ENCODE results near the gene KCNE4. TPM values are rescaled to one million over a fixed set of nuclear protein-coding genes. Genes with fewer than 3 reads are reported as not detected.

KCNE4 gene
- total RNA-seq, 3 donors from 2014 or later = 0.55 to 5.8 (median 2.0) TPM

DNA sequence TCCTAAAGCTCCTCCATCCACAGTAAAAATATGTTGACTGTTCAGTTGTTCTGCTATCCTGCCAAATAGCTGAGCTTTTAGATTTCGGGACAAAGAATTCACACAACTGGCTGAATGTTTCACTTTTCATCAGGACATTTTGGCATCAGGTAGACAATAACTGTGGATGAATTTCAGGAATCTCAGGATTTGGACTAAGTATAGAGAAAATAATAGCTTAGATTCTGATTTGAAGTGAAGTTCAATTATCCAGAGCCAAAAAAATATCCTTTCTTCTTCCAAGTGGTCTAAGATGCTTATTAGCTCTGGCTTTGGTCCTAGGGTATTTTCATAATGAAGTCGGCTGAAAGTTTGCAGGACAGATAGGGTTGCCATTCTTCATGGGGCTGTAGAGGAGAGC is 16.1 kb downstream of the KCNE4 start:
- Histone ChIP-seq H3K9me3 (no peaks in the 10 kb centered on the region), H3K4me1 (ENCODE audit: low read depth) (no peaks in the 10 kb centered on the region), H3K36me3 (ENCODE audit: low read depth) (no peaks in the 10 kb centered on the region), H3K4me3 (no peak overlapping the region)
- intact Hi-C loops (cut with DNase I, micrococcal nuclease) = no loop called here
- DNase-seq (no peak), ATAC-seq (no peak)
- TF ChIP-seq, protein P1, sequence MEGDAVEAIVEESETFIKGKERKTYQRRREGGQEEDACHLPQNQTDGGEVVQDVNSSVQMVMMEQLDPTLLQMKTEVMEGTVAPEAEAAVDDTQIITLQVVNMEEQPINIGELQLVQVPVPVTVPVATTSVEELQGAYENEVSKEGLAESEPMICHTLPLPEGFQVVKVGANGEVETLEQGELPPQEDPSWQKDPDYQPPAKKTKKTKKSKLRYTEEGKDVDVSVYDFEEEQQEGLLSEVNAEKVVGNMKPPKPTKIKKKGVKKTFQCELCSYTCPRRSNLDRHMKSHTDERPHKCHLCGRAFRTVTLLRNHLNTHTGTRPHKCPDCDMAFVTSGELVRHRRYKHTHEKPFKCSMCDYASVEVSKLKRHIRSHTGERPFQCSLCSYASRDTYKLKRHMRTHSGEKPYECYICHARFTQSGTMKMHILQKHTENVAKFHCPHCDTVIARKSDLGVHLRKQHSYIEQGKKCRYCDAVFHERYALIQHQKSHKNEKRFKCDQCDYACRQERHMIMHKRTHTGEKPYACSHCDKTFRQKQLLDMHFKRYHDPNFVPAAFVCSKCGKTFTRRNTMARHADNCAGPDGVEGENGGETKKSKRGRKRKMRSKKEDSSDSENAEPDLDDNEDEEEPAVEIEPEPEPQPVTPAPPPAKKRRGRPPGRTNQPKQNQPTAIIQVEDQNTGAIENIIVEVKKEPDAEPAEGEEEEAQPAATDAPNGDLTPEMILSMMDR (IDR thresholded peaks at IDR 0.05) = no peak

DNA sequence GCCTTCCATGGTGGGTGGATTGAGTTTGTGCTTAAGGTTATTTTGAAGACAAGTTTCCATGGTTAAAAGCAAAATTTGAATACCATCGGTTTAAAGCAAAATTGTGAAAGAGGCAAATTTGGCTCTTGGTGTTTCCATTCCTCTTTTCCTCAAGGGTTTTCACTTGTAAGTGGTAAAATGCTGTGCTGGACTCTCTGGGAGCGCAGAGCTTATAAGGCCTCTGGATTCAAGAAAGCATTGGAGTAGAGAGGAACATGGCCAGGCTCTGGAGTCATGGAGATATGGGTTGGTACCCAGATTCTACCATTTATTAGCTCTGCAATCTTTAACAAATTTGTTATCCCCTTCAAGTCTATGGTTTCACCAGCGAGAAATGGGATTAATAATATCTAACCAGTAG is 17.5 kb downstream of the KCNE4 start:
- H3K36me3 ChIP-seq (ENCODE audit: low read depth) = no peaks in the 10 kb centered on the region
- ATAC-seq (no peak), DNase-seq (no peak)
- no peaks in the 10 kb centered on the region for H3K4me1 ChIP-seq (ENCODE audit: low read depth)
- no peaks in the 10 kb centered on the region for H3K9me3 ChIP-seq
- TF ChIP-seq, protein P1 (IDR thresholded peaks at IDR 0.05) = no peak
- no peak overlapping the region for H3K4me3 ChIP-seq
- intact Hi-C loops (cut with DNase I, micrococcal nuclease) = no loop called here

DNA sequence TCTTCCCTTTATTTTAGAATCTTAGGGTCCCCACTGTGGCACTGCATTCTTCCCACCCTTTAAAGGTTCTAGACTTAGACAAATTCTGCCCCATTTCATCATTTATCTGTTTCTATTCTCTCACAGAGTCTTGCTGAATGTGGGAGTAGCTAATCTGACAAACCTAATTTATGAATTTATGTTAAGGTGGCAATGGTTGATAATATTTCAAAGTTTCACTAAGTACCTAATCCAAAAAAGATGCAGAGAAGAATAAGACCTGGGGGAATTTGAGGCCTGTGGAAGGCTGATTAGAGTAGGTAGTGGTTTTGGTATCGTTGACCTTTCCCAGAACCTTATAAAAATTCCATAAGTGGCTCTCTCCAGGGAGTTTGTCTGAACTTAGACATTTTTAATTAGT is 18.0 kb downstream of the KCNE4 start:
- Histone ChIP-seq H3K4me3 (no peak overlapping the region), H3K4me1 (ENCODE audit: low read depth) (no peaks in the 10 kb centered on the region), H3K36me3 (ENCODE audit: low read depth) (no peaks in the 10 kb centered on the region), H3K9me3 (no peaks in the 10 kb centered on the region)
- no peak for ATAC-seq
- no peak for DNase-seq
- TF ChIP-seq, protein P1 (IDR thresholded peaks at IDR 0.05) = no peak
- intact Hi-C loops (cut with DNase I, micrococcal nuclease) = no loop called here

DNA sequence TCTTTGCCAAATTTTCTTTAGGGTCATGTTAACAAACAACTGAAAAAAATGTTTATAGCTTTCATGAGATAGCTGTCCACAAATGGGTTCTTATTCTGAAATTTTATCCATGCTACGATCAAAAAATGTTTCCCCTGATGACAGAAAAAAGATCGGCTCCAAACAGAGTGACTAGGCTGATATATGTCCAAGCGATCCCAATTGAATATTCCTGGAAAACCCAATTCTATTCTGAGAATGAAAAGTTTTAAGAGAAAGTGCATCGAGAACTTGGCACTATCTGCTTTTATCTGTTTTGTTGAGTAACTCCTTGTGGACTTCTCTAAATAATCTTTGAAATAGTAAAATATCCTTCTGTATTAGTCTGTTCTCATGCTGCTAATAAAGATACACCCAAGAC is 19.1 kb downstream of the KCNE4 start:
- TF ChIP-seq, protein P1 (IDR thresholded peaks at IDR 0.05) = no peak
- no peaks in the 10 kb centered on the region for H3K9me3 ChIP-seq
- H3K4me1 ChIP-seq (ENCODE audit: low read depth) = no peaks in the 10 kb centered on the region
- ATAC-seq (no peak), DNase-seq (no peak)
- H3K36me3 ChIP-seq (ENCODE audit: low read depth) = no peaks in the 10 kb centered on the region
- intact Hi-C loops (cut with DNase I, micrococcal nuclease) = no loop called here
- H3K4me3 ChIP-seq = no peak overlapping the region

DNA sequence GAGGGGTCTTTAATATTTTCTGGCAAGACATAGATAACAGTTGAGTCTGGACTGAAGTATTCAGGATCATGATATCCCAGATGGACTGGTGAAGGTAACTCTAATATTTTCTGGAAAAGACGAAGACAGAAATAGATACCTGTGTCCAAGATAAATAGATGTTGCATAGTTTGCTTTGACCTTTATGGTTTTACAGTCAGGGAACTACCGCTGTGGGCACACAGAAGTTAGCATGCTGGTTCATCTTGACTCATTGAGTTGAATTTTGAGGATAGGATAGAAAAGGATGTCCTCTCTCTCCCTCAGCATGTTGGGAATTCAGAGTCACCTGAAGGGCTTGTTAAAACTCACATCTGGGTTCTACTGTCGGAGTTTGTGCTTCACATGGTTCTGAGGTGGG is 20.8 kb downstream of the KCNE4 start:
- H3K4me3 ChIP-seq = no peak overlapping the region
- TF ChIP-seq, protein P1 (IDR thresholded peaks at IDR 0.05) = no peak
- H3K36me3 ChIP-seq (ENCODE audit: low read depth) = no peaks in the 10 kb centered on the region
- intact Hi-C loops (cut with DNase I, micrococcal nuclease) = no loop called here
- no peak for ATAC-seq
- no peaks in the 10 kb centered on the region for H3K9me3 ChIP-seq
- H3K4me1 ChIP-seq (ENCODE audit: low read depth) = peaks cover under 1% of the 10 kb centered on the region
- DNase-seq = no peak

All from mucosa of descending colon (tissue), 3 donors.